Gastroesophageal sphincter (tissue), 3 donors: ENCODE results near the gene FUT8.

Experiments used
- EP300 ChIP-seq: sonication (generic); formaldehyde crosslinking; IDR thresholded peaks from one replicate; pipeline ENCODE4 v1.6.1; 2017; ENCODE audit warnings: antibody characterized with exemption, mild to moderate bottlenecking
- TF ChIP-seq, protein P1 (sequence below), 4 experiments: fragments of 200-600 bp in 2 of 4; fragments of 450-650 bp in 2 of 4; sonication (generic) in 1 of 4; IDR thresholded peaks; one replicate each; pipeline ENCODE4 v1.5.1; 2017 to 2019; ENCODE audit warnings: antibody characterized with exemption in 4 of 4, mild to moderate bottlenecking in 2 of 4, moderate library complexity in 2 of 4

DNA sequence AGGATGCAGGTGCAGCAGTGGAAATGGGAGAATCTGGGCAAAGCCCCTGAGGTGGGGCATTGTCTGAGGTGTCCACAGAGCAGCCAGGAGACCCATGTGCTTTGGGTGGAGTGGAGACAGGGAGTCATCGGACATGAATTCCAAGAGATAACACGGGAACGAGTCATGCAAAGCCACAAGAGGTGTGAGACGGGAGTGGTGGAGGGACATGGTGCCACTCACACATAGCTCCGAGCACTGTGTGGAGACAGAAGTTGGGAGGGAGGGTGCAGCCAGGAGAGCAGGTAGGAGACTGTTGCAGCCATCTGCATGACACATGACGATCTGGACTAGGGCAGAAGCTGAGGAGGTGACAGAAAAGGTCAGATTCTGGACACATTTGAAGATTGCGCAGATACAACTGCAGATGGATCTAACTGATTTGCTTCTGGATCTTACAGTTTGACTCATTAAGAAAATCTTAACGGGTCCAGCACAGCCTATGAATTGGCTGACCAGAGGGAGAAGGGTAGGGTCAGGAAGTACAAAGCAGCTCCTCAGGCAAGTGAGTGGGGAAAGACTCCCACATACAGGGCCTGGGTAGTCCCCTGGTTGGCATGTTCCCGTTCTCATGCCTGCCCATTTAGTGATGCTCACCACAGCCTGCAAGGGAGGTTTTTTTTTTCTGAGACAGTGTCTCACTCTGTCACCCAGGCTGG, 379.8 kb downstream of the FUT8 start:
- no peak for TF ChIP-seq EP300
- TF ChIP-seq, protein P1, sequence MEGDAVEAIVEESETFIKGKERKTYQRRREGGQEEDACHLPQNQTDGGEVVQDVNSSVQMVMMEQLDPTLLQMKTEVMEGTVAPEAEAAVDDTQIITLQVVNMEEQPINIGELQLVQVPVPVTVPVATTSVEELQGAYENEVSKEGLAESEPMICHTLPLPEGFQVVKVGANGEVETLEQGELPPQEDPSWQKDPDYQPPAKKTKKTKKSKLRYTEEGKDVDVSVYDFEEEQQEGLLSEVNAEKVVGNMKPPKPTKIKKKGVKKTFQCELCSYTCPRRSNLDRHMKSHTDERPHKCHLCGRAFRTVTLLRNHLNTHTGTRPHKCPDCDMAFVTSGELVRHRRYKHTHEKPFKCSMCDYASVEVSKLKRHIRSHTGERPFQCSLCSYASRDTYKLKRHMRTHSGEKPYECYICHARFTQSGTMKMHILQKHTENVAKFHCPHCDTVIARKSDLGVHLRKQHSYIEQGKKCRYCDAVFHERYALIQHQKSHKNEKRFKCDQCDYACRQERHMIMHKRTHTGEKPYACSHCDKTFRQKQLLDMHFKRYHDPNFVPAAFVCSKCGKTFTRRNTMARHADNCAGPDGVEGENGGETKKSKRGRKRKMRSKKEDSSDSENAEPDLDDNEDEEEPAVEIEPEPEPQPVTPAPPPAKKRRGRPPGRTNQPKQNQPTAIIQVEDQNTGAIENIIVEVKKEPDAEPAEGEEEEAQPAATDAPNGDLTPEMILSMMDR (IDR thresholded peaks at IDR 0.05): no peak
